CD4-positive, alpha-beta T cell treated with Interferon gamma for 1 hour (primary cell): ENCODE measurements around the gene PRND.
"Not testable (repeated sequence)": the region's sequence is repeated elsewhere in the genome, so short reads cannot be mapped to it uniquely, and the experiment has no call there.

ENCODE experiments used
- DNase-seq: peaks from one replicate; pipeline ENCODE4 v3.0.0-alpha.2; 2020

PRND gene, protein sequence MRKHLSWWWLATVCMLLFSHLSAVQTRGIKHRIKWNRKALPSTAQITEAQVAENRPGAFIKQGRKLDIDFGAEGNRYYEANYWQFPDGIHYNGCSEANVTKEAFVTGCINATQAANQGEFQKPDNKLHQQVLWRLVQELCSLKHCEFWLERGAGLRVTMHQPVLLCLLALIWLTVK

DNA sequence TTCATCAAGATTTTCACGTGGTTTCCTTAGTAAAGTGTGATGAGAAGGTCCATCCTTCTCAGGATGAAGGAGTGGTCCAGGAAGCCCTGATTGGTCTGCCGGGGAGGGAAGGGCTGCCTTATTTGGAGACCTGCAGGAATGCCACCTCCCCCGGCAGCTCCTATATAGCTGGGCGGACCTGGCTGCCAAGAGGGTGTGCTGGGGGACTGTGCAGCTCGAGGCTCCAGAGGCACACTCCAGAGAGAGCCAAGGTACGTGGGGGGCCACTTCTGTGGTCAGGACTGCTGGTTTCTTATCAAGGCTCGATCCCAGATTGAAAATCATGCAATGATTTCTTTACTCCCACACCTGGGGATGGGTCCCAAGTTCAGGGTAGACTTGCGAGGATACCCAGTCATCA is at the start of gene PRND:
TSS of gene PRND (plus strand) at position 191 of the 400 bp plus-strand sequence. CDS start 2,643 bp downstream, outside the sequence.
- DNase-seq = no peak

DNA sequence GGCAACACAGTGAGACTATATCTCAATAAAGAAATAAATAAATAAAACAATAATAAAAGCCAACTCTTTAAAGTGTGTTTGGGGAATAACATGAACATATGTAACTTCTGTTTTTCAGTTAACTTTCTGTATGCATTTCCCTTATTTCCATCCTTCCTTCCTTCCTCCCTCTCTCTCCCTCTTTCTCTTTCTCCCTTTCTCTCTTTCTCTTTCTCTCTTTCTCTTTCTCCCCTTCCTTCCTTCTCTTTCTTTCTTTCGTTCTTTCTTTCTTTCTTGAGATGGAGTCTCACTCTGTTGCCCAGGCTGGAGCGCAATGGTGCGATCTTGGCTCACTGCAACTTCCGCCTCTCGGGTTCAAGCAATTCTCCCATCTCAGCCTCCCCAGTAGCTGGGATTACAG is 48.8 kb upstream of the PRND start:
- DNase-seq = no peak

DNA sequence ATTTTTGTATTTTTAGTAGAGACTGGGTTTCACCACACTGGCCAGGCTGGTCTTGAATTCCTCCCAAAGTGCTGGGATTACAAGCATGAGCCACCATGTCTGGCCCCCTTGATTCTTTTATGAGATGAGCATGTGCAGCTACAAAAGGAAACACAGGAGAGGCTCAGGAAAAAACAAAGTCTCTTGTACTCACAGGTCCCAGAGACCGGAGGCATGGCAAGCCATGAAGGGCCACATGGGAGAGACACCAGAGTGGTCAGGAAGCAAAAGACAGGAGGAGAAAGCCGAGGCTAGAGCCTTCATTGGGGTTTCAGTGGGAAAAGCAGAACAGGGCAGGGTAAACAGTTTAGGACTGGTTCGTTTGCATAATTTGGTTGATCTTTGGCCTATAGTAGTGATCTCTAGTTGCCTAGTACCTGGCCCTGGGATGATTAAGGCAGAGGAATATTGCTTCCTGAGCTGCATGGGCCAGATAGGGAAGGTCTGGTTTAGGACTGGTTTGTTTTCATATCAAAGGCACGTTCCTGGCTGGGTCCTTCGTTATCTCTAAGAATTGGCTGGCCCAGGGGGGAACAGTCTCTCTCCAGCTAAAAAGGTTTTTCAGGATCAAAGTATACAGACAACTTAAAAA is 48.2 kb upstream of the PRND start:
- DNase-seq = no peak

DNA sequence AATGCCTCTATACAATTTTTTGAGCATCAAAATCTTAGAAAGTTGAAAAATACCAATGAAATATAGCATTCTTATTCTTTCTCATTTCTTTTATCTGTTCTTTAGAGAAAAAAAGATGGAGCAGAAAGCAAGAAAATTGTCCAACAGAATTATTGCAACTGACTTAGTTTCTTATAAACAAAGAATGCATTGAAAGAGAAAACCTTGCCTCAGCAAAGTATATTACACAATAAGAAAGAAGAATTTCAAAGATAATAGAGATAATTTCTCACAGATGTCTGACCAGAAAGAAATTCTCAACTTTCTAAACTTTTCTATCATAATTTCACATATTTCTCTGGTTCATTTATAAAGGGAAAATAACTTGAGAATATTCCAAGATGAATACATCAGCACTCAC is 47.0 kb upstream of the PRND start:
- no peak for DNase-seq

DNA sequence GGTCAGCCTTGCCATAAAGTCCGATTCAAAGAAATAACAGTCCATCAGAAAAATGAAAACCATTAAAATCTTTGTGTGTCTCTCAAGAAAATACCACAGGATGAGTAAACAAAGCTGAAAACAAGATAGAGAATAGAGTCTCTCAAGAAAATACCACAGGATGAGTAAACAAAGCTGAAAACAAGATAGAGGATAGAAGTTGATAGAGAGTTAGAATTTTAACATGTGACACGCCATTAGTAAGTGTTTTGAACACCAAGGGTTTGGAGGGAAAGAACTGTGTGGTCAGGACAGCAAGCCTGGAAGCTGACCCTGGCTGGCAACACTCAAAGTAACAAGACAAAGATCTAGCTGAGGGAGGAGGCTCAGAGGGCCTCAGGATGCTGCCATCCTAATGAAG is 43.9 kb upstream of the PRND start:
- no peak for DNase-seq

DNA sequence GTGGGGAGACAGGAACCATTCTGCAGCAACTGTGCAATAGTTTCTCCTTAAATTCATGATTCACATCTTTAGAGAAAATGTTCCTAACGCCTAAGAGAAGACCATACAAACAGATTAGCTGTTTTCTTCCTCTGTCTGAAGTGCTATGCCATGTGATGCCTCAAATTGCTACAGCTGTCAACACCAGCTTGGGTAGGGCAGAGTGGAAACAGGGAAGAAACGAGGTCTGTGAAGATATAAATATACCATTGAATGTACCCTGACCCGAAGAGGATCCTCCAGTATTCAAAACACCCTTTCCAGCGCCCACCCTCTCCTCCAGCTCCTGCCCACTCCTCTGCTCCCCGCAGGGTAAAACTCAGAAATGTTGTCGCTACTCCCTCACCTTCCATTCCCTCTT is 40.3 kb upstream of the PRND start:
- DNase-seq = no peak

DNA sequence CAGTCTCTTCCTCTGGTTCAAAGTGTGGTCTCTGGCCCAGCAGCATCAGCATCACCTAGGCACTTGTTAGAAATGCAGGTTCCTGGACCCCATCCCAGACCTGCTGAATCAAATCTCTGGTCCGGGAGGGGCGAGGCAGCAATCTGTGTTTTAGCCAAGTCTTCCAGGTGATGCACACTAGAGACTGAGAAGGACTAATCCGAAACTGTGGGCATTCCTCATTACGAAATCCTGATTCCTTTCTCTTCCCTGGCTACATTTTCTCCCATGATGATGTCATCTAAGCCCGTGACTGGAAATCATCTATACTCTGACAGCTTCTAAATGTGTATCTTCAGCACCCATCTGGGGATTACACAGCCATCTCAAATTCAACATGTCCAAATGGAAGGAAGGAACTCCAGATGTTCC is 39.7 kb upstream of the PRND start:
- DNase-seq = no peak

DNA sequence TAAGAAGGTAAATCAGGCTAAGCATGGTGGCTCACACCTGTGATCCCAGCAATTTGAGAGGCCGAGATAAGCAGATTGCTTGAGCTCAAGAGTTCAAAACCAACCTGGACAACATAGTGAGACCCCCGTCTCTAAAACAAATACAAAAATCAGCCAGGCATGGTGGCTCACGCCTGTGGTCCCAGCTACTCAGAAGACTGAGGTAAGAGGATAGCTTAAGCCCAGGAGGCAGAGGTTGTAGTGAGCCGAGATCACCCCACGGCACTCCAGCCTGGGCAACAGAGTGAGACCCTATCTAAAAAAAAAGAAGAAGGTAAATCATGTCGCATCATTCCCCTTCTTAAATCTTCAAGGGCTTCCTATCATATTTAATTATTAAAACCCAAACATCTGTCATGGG is 39.0 kb upstream of the PRND start:
- DNase-seq = no peak

DNA sequence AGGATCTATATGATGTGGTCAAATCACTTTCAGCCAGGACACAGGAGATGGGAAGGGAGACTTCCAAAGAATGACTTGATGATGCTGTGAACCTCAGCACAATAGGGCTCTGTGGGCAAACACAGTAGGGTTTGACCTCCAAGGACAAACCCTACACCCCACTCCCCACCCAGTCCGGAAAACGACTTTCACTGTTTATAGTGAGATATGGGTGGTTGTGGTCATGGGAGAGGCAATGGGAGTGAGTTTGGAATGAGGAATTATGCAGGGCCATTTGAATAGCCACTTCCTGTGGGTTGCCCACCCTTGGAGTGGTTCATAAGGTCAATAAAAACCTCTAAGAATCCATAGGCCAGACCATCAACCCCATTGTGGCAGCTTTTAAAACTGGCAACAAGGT is 38.4 kb upstream of the PRND start:
- DNase-seq = no peak

DNA sequence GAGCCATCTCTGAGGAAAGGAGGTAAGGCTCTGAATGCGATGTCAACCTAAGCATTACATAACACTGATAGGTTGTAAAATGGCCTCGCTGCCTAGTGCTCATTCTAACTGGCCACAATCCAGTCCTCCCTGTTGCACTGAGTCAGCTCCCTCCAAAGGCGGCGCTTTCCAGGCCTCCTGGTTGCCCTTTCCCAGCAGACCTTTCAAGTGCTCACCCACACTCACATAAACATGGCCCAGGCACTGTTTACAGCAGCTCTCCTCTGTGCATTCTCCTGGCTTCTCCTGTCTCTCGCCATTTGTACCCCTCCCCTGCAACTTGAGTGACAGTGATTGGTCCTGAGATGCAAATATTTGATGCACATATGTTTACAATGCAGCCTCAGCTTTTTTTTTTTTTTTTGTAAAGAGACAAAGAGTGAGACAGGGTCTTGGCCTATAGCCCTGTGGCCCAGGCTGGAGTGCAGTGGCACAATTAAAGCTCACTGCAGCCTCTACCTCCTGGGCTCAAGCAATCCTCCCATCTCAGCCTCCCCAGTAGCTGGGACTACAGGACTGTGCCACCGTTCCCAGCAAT is 36.8 kb upstream of the PRND start:
- no peak for DNase-seq

DNA sequence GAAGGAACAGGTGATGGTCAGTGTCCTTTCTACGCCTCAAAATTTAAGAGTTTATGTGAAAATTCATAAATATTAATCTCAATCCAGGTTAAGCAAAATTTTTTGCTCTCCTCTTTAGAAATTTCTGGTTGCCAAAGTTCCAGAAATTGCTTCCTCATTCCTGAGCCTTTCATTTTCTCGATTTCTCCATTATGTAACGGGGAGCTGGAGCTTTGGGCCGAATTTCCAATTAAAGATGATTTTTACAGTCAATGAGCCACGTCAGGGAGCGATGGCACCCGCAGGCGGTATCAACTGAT is 35.8 kb upstream of the PRND start:
- DNase-seq = no peak

DNA sequence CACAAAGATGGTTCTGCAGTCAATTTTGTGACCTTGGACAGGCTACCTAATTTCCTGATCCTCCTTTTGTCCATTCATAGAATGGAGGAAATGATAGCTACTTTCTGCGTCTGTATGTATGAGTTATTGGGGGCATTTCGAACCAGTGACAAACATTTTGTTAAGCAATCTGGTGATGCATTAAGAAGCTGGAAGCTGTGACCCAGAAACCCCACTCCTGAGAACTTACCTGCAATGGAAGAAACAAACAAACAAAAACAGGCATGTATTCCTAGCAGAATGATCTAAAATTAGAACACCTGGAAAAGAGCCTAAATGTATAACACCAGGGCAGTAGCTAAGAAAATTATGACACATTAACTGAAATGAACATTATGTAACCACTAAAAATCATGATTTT is 33.4 kb upstream of the PRND start:
- DNase-seq = no peak

DNA sequence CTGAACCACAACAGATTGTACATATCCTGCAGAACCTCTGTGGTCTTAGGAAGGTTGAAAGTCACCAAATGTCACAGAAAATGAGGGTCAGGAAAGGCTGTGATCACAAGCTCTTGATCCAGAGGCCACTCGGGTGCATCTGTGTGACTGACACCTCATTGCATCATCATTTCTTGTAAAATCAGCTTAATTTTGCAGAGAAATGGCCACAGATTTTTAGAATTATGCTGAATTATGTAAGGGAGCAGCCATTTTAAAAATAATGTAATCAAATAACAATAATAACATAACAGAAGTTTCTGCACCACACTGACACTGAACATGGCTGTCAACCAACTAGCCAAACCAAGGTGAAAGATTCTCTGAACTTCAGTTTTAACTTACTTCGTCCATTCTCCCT is 32.5 kb upstream of the PRND start:
- DNase-seq = no peak

DNA sequence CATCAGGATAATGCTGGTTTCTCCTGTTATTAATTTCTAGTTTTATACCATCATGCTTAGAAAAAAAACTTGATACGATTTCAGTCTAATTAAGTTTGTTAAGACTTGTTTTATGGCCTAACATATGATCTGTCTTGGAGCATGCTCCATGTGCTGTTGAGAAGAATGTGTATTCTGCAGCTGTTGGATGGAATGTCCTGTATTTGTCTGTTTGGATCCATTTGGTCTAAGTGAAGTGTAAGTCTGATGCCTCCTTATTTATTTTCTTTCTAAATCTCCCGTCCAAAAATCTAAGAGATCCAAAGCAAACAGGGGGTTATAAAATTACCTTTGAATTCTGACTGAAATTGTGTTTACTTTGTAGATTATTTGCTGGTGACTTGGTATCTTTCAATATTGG is 30.0 kb upstream of the PRND start:
- DNase-seq = no peak

DNA sequence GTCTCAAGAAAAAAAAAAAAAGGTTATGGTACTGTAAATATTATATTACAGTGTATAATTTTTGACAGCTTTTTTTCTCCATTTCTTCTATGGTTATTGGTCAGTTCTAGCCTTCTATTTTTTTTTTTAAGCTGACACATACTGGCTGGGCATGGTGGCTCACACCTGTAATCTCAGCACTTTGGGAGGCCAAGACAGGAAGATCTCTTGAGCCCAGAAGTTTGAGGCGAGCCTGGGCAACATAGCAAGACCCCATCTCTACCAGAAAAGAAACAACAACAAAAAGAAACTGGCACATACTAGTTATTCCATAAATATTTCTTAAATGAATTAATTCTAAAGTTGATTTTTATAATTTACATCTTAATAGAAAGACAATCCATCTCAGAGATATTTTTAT is 27.6 kb upstream of the PRND start:
- DNase-seq = no peak

DNA sequence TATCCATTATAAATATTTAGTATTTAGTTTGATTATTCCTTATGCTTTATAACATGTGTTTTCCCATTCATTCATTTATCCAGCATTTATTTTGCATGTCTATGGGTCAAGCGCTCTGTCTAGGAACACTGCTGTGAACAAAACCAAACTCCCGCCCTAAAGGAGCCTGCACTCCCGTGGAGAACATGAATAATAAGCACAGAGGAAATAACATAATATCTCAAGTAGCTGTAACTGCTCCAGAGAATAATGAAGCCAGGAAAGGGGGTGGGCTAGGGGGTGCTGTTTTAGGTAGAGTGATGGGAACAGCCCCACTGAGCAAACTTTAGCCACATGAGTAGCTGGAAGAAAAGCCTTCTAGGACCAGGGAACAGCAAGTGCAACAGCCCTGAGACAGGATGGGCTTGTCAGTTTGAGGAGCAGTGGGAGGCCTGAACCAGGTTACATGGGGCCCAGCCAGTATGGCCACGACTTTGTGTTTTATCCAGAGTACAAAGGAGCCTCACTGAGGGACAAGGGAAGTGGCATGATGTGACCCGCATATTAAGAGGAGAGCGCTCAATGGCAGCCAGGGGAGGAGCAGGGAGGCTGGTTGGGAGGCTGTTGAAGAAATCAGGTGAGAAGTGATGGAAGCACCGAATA is 24.4 kb upstream of the PRND start:
- no peak for DNase-seq

DNA sequence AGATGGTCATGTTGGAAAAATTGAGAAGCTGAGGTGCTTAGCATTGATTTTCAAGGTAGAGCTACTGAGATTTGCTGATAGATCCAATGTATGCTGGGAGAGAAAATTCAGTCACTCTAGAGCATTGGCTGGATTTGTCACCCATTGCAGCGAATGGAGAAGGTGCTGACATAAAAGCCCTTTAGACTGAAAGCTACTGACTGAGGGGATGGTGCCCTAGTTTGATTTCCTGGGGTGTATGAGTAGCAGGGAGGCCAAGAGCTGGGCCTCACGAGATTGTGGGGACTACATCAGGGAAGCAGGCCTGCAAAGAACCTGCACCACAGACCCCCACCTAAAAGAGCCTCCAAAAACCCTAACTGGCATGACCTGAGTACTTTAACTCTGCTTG is 23.9 kb upstream of the PRND start:
- DNase-seq = no peak

DNA sequence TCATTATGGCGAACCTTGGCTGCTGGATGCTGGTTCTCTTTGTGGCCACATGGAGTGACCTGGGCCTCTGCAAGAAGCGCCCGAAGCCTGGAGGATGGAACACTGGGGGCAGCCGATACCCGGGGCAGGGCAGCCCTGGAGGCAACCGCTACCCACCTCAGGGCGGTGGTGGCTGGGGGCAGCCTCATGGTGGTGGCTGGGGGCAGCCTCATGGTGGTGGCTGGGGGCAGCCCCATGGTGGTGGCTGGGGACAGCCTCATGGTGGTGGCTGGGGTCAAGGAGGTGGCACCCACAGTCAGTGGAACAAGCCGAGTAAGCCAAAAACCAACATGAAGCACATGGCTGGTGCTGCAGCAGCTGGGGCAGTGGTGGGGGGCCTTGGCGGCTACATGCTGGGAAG is 22.5 kb upstream of the PRND start:
- no peak for DNase-seq

DNA sequence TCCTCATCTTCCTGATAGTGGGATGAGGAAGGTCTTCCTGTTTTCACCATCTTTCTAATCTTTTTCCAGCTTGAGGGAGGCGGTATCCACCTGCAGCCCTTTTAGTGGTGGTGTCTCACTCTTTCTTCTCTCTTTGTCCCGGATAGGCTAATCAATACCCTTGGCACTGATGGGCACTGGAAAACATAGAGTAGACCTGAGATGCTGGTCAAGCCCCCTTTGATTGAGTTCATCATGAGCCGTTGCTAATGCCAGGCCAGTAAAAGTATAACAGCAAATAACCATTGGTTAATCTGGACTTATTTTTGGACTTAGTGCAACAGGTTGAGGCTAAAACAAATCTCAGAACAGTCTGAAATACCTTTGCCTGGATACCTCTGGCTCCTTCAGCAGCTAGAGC is 21.8 kb upstream of the PRND start:
- DNase-seq = no peak

DNA sequence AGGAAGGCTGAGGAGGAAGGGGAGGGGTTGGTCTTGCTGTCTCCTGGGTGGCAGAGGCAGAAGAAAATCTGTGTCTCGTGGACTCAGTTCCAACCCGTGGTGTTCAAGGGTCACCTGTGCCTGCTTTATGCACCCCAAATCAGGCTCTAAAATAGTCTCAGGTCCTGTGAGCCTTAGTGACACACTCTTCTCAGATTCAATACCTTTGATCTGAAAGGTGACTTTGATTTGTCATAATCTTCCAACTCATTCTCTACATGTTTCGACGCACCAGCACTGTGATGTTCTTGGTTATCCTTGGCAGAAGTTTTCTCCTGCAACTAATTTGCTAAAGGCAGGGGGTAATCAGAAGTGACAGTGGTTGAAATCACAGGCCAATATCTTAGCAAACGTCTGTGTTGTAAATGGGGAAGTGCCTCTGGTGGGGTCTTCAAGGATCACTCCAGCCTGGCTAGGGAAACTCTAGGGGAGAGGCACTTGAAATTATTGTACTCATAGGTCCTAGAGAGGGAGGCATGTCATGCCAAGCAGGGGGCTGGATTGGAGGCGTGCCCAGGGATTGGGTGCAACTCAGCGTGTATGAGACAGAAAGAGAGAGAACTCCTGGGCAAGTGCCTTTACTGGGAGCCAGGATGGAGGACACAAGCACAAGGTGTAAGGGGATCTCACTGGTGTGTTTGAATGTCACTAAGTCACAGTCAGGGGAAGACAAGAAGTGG is 19.0 kb upstream of the PRND start:
- DNase-seq = no peak

DNA sequence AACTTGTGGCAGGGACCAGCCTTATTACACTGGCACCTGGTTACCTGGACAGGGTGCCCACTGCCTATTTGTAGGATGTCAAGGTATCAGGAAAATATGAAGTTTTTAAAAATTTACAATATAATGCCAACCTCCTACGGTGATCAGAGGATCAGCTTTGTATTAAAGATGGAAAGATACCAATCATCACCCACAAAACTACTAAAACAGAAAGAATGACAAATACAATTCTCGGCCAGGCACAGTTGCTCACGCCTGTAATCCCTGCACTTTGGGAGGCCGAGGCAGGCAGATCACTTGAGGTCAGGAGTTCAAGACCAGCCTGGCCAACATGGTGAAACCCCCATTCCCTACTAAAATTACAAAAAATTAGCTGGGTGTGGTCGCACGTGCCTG is 18.4 kb upstream of the PRND start:
- no peak for DNase-seq

DNA sequence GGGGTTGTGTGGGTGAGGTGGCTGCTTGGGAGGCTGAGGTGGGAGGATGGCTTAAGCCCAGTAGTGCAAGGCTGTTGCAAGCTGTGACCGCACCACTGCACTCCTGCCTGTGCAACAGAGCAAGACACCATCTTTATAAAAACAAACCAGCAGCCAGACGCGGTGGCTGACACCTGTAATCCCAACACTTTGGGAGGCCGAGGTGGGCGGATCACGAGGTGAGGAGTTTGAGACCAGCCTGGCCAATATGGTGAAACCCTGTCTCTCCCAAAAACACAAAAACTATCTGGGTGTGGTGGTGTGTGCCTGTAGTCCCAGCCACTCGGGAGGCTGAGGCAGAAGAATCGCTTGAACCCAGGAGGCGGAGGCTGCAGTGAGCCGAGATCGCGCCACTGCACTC is 14.8 kb upstream of the PRND start:
- DNase-seq = not testable (repeated sequence)

DNA sequence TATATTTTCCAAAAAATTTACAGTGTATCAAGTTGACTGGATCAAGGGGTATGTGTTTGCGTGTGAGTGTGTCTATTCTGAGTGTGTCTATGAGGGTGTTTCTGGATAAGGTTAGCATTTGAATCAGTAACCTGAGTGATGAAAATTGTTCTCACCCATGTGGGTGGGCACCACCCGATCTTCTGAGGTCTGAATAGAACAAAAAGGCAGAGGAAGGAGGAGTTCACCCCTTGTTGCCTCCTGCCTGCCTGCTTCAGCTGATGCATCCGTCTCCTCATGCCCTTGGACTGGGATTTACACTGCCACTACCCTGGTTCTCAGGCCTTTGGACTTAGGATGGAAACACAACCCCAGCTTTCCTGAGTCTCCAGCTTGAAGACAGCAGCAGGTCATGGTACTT is 13.7 kb upstream of the PRND start:
- DNase-seq = no peak

DNA sequence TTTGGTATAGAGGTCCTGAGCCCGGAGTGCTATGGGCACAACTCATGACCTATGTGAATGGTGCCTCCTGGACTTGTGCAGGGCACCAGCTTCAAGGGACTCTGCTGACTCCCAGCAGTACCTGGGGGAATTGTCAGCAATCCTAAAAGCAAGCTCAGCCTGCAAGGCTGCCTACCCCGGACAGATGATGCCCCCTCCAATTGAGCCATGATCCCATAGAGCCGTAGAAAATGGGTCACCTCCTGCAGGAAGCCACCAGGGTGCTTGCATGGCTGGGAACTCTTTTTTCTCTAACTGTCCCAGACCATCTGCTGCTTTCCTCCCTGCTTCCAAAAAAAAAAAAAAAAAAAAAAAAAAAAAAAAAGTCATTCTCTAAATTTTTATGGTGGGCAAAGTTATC is 12.9 kb upstream of the PRND start:
- no peak for DNase-seq
